GM18511 (cell line): Measurements from ENCODE around the gene SLC15A3.
"Not testable (repeated sequence)": the region's sequence is repeated elsewhere in the genome, so short reads cannot be mapped to it uniquely, and the experiment has no call there.

ENCODE experiments used
- ATAC-seq: cut with Tn5 transposase; IDR thresholded peaks from one replicate; pipeline ENCODE4 v1.9.1; 2021; ENCODE audit warnings: mild to moderate bottlenecking, moderate library complexity; ENCODE audit not compliant: unreplicated experiment

Gene SLC15A3

DNA sequence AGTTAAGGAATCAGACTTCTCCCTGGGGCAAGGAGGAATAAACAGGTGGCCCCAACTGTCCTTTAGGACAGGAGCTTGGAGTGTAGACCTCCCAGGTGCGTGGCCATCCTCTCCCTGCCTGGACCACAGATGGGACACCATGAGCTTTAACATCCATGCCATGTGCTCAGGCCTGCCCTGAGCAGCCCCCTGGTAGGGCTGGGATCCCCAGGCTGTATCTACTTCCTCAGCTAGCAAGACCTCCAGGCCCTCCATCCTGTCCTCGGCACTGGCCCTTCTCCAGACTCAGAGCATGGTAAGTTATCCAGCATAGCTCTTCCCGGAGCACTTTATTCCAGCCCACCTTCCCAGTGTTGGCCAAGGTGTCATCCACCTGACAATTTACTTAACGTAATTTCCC, 25.2 kb upstream of the SLC15A3 start:
- no peak for ATAC-seq

GRCh38 chr11:60974726-60975125, 22.8 kb upstream of the SLC15A3 start:
- no peak for ATAC-seq

DNA sequence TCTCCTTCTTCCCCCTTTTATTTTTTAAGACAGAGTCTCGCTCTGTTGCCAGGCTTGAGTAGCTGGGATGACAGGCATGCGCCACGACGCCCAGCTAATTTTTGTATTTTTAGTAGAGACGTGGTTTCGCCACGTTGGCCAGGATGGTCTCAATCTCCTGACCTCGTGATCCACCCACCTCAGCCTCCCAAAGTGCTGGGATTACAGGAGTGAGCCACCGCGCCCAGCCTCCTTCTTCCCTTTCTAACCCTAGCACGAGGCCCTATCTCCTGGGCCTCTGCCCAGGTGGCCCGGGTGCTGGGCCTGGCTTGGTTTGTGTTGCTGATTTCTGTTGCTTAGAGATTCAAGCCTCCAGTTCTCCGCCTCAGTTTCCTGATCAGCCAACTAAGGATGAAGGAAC, 22.3 kb upstream of the SLC15A3 start:
- ATAC-seq, result not testable (repeated sequence)

- ATAC-seq, result no peak
These were observed 21.7 kb upstream of the SLC15A3 start for GRCh38 chr11:60973699-60974098.

DNA sequence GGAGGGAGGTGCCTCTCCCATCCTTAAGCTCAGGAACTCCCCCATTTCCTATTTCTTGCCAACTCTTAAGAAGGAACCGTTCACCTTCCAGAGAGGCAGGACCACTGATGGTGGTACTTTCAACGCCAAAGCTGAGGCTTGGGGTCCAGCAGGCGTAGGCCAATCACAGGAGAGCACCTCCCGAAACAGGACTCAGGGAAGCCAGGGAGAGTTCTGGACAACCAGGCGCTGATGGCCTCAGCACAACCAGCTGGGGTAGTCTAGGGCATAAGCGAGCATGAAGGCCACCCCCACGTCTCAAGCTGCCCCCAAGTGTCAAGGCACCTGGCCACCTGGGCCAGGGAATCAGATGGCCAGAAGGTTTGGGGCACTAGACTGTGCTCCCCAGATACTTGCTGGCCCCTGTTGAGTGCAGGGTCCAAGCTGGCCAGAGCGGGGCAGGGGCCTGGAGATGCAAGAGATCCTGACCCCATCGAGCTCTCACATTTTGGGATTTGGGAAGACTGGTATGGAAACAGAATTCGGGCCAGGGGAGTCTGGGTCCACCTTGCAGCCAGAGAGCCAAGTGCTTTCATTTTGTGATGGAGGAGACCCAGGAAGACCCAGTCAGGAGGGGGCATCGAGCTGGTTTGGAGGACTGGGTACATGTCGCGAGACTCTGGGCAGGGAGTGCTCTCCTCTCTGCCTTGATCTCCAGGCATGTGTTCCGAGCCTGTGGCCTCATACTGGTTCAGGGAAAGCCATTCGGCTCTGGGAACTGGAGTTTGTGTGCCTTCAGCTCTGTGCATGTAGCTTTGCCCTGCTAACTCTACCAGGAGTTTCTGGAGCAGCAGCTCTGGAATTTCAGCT, 20.4 kb upstream of the SLC15A3 start:
- no peak for ATAC-seq

GRCh38 chr11:60971520-60971919, 19.5 kb upstream of the SLC15A3 start, which contains the start of gene CD6:
TSS of gene CD6 (plus strand) at chr11:60971680. CDS start at chr11:60971866, 186 bp downstream.
- no peak for ATAC-seq

DNA sequence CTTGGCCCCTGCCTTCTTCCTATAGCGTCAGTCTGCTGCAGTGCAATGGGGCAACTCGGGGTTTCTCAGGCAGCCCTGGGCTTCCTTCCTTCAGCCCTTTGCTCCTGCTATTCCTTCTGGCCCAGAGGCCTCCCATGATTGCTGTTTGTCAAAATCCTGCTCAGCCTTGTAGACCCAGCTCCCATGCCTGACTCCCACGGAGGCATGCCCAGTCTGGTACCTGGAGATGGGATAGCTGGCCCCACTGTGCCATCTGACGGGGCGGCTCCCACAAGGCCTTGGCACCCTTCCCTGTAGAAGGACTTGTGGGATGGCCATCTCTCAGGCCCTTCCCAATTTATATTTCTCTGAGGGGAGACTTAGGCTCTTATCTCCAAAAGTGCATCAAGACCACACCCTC, 18.9 kb upstream of the SLC15A3 start:
- no peak for ATAC-seq

GRCh38 chr11:60970369-60970774, 18.4 kb upstream of the SLC15A3 start:
- no peak for ATAC-seq

GRCh38 chr11:60968223-60968622, 16.2 kb upstream of the SLC15A3 start:
- no peak for ATAC-seq

DNA sequence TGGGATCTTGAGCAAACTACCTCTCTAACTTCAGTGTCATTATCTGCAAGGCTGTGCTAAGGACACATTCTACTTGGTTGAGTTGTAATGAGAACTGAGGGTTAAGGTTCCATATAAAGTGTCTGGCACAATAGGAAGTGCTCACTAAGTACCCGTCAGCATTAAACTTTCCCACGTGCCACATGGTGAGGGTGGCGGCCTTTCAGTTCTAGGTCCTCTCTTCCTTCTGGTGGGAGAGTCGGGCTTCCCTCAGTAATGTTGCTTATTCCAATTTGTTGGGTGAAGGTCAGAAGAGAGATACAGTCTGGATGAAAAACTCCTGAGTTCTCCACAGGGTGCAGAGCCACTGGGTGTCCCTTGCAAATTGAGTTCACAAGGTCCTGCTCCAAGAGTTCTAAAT, 14.9 kb upstream of the SLC15A3 start:
- no peak for ATAC-seq

DNA sequence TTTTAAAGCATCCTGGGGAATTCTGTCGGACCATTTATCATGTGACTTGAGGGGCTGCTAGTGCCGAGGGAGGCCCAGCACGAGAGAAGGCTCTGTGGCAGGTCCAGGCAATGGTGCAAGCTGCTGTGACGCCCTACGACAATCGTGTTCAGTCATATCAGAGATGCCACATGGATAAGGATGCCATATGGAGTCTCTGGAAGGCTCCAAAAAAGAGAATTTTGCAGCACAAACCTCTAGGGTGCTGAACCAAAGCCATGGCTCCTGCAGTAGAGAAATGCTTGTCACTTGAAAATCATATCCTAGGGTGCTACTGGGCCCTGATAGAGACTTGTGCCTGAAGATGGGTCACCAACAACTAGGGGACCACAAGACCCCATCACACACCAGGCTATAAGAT, 12.8 kb upstream of the SLC15A3 start:
- ATAC-seq, result no peak

- no peak for ATAC-seq
These were observed 8.4 kb upstream of the SLC15A3 start for GRCh38 chr11:60960405-60960804.

DNA sequence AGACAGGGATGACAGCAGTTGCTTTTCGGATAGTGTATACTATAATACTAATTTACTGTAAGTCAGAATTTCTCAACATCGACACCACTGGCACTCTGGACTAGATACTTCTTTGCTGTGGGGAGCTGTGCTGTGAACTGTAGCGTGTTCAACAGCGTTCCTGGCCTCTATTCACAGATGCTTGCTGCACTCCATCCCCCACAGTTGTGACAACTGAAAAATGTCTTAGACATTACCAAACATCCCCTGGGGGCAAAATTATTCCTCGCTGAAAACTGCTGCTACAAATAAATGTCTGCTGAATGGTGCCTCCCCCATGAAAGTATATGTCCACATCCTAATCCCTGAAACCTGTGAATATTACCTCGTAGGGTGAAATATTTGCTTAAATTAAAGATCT, 7.5 kb upstream of the SLC15A3 start:
- ATAC-seq, result no peak

- no peak for ATAC-seq
These were observed 5.2 kb upstream of the SLC15A3 start for GRCh38 chr11:60957188-60957587.

DNA sequence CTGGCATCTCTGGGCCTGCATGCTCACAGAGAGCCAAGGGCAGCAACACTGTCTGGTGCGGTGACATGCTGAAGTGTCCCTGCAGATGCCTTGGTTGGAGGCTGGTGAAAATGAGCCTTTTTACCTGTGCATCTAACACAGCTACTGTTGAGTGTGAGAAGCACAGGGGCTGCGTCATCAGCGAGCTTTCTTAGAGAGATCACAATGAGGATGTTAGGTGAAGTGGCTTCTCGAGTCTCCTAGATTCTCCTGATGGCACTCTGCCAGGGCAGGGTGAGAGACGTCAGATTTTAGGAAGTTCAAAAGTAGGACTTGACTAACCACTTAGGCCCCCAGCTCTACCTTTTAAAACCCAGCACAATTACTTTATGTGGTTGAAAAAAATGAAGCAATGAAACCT, 3.6 kb upstream of the SLC15A3 start:
- no peak for ATAC-seq

DNA sequence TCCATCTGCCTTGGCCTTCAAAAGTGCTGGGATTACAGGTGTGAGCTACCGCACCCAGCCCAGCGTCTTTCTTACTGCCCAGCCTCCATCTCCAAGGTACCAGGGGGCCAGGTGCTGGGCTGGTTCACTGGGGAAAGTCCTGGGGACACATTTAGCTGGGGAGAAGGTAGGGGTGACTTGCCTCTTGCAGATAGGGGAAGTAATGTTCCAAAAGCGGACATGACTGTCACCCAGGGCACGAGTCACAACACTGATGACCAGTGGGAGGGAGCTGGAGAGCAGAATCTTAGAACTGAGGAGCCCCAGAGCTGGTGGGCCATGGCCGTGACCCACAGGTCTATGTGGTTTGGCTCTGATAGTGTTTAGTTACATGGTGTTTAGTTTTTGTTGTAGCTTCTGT, 2.4 kb upstream of the SLC15A3 start:
- ATAC-seq, result no peak

GRCh38 chr11:60953781-60954180, 1.8 kb upstream of the SLC15A3 start:
- no peak for ATAC-seq

DNA sequence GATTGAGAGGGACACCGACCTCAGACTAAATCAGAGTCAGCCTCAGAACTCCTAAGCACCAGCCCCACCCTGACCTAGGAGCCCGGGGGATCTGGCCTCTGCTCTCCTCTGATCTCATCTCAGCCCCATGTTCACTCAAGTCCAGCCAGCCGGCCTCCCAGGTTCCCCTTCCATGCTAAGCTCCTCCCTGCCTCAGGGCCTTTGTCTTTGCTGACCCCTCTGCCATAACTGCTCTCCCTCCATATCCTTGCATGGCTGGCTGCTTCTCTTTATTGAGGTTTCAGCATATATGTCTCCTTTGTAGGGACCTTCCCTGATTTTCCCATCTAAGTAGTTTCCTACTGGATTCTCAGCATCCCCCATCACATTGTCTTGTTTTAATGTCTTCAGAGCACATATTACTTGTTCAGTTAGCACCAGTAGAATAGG, 780 bp upstream of the SLC15A3 start:
- ATAC-seq, result peak; percentile 15

DNA sequence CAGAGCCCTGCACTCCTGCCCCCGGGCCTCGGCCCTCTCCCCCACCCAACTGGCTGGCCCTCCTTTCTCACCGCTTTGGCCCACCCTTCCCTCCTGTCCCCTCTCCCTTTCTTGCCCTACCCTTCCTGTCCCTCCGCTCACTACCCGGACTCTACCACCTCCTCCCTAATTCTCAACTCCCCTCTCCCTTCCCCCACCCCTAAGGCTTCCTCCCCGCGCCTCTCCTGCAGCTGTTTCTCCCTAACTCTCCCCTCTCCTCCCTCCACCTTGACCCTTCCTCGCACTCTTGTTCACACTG, 421 bp downstream of the SLC15A3 start:
- ATAC-seq, result no peak

DNA sequence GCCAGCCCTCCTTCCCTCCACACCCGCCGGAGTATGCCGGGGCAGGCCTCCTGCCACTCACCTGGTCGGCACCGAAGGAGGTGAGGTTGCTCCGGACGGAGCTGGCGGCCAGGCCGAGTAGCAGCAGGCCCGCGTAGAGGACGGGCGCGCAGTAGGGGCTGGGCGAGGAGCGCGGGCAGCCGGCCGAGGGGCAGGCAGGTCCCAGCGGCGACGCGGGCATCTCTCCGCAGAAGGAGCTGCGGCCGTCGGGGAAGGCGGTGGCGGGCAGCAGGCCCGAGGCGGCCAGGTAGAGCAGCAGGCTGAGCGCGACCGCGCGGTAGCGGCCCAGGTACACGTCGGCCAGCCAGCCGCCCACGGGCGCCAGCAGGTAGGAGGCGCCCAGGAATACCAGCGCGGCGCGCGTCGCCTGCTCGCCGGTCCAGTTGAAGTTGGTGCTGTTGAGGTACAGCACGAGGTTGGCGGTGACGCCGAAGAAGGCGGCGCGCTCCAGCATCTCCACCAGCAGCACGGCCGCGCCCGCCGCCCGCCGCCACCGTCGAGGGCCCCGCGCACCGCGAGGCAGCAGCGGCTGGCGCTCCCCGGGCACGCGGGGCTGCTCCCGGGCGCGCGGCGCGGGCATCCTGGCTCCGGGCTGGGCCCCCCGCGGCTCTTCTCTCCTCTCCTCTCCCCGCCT, 907 bp downstream of the SLC15A3 start:
- no peak for ATAC-seq

- ATAC-seq, result no peak
These were observed 2.0 kb downstream of the SLC15A3 start for GRCh38 chr11:60950024-60950423.

DNA sequence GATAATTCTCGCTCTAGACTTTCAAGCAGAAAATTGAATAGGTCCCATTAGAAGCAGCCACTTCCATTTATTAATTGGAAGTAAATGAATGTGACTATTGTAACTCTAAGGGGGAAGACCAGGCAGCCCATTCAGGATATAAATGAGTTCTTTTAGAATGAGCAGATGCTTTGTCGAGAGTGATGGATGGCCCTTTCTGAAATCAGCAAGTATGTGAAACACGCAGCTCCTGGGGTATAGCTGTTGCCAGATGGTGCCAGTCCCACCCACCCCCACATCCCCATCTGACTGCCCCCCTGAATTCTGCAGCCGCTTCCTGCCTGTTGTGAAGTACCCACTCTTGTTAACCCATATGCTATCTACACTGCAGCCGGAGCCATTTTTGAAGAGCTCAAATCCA, 3.7 kb downstream of the SLC15A3 start:
- ATAC-seq, result no peak

GRCh38 chr11:60947700-60948099, 4.3 kb downstream of the SLC15A3 start:
- no peak for ATAC-seq
